Nephron progenitor cell (in vitro differentiated cells): ENCODE data around the gene PAIP2.
"Not testable (repeated sequence)": the region's sequence is repeated elsewhere in the genome, so short reads cannot be mapped to it uniquely, and the experiment has no call there.

Experiments used
- DNase-seq: peaks from one replicate; pipeline ENCODE4 v3.0.0; 2021
- H3K27ac Mint-ChIP-seq: 2 replicates; pipeline ENCODE4 v1.8.0; 2021; ENCODE audit warnings: mild to moderate bottlenecking, moderate library complexity, mixed read lengths
- H3K27me3 Mint-ChIP-seq: 2 replicates; pipeline ENCODE4 v1.8.0; 2021; ENCODE audit warnings: mild to moderate bottlenecking, low read depth, mixed read lengths; ENCODE audit not compliant: poor library complexity
- H3K36me3 Mint-ChIP-seq: 2 replicates; pipeline ENCODE4 v1.8.0; 2021; ENCODE audit warnings: low read depth, mixed read lengths
- H3K4me1 Mint-ChIP-seq: 2 replicates; pipeline ENCODE4 v1.8.0; 2021; ENCODE audit warnings: mixed read lengths
- H3K4me3 Mint-ChIP-seq: 2 replicates; pipeline ENCODE4 v1.8.0; 2021; ENCODE audit warnings: mild to moderate bottlenecking, moderate library complexity, mixed read lengths
- H3K9me3 Mint-ChIP-seq: 2 replicates; pipeline ENCODE4 v1.8.0; 2021; ENCODE audit warnings: mild to moderate bottlenecking, moderate library complexity, mixed read lengths
- CTCF ChIP-seq: fragments of 200-600 bp; sonication (generic); IDR thresholded peaks from 2 replicates; pipeline ENCODE4 v1.5.0; 2021; ENCODE audit warnings: antibody characterized with exemption

Gene PAIP2

GRCh38 chr5:139383275-139383992 is 41.8 kb downstream of the PAIP2 start, which contains the start of gene SLC23A1:
TSS of gene SLC23A1 (minus strand) at chr5:139383297. CDS start at chr5:139383253, 44 bp downstream.
- DNase-seq: no peak
- H3K27me3 Mint-ChIP-seq: no peaks in the 10 kb centered on the region
- H3K4me1 Mint-ChIP-seq: peaks cover 29% of the 10 kb centered on the region
- H3K4me3 Mint-ChIP-seq: no peak within 1 kb of the TSS
- TF ChIP-seq CTCF: no peak
- no peaks in the 10 kb centered on the region for H3K36me3 Mint-ChIP-seq
- H3K9me3 Mint-ChIP-seq: no peaks in the 10 kb centered on the region
- no peak within 1 kb of the TSS for H3K27ac Mint-ChIP-seq

- no peak for TF ChIP-seq CTCF
- Mint-ChIP-seq H3K4me3 (no peak overlapping the region), H3K9me3 (no peaks in the 10 kb centered on the region), H3K4me1 (peaks cover 31% of the 10 kb centered on the region), H3K27me3 (no peaks in the 10 kb centered on the region), H3K36me3 (no peaks in the 10 kb centered on the region), H3K27ac (no peak overlapping the region)
- DNase-seq: no peak
These were observed 42.4 kb downstream of the PAIP2 start for GRCh38 chr5:139383993-139384590.

DNA sequence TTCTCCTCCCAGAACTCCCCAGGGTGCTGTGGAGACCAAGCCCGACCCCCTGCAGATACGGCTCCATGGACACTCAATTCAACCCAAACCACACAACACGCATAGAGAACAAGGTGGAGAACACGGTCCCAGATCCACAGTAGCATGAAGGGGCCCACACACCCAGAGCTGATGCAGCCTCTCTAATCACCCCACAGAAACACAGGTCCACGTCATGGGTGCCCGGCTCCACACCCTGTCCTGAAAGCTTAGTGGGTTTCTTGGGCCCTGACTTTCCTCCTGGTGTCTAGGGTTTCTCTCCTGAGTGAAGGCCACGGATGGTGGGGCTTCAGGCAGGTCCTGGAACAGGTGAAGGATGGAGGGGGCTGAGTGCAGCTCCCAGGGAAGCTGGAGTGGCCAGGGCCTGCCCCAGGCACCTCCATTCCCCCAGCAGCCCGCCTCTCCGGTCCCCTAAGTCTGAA is 43.0 kb downstream of the PAIP2 start:
- Mint-ChIP-seq H3K36me3 (no peaks in the 10 kb centered on the region), H3K4me1 (peaks cover 27% of the 10 kb centered on the region), H3K9me3 (no peaks in the 10 kb centered on the region), H3K4me3 (no peak overlapping the region), H3K27me3 (no peaks in the 10 kb centered on the region), H3K27ac (no peak overlapping the region)
- DNase-seq: no peak
- no peak for TF ChIP-seq CTCF

GRCh38 chr5:139385061-139386049 is 43.7 kb downstream of the PAIP2 start:
- no peak for TF ChIP-seq CTCF
- Mint-ChIP-seq H3K36me3 (no peaks in the 10 kb centered on the region), H3K9me3 (no peaks in the 10 kb centered on the region), H3K4me3 (no peak overlapping the region), H3K27ac (no peak overlapping the region), H3K27me3 (no peaks in the 10 kb centered on the region), H3K4me1 (peaks cover 19% of the 10 kb centered on the region)
- no peak for DNase-seq

- no peak overlapping the region for H3K27ac Mint-ChIP-seq
- H3K4me1 Mint-ChIP-seq: peaks cover 20% of the 10 kb centered on the region
- DNase-seq: no peak
- peaks cover 4% of the 10 kb centered on the region for H3K27me3 Mint-ChIP-seq
- H3K36me3 Mint-ChIP-seq: no peaks in the 10 kb centered on the region
- no peaks in the 10 kb centered on the region for H3K9me3 Mint-ChIP-seq
- no peak overlapping the region for H3K4me3 Mint-ChIP-seq
- TF ChIP-seq CTCF: no peak
These were observed 44.4 kb downstream of the PAIP2 start for GRCh38 chr5:139386050-139386438.

DNA sequence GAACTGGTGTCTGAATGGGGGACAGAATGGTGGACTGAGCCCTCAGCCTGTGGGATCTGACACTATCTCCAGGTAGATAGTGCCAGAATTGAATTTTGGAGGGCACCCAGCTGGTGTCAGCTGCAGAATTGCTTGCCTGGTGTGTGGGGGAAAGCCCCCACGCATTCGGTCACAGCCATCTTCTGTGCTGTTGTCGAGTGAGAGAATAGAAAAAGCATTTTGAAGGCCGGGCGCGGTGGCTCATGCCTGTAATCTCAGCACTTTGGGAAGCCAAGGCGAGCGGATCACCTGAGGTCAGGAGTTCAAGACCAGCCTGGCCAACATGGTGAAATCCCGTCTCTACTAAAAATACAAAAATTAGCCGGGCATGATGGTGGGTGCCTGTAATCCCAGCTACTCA is 45.3 kb downstream of the PAIP2 start:
- DNase-seq, H3K9me3 Mint-ChIP-seq, H3K36me3 Mint-ChIP-seq, H3K27ac Mint-ChIP-seq, H3K4me3 Mint-ChIP-seq: not testable (repeated sequence)
- peaks cover 13% of the 10 kb centered on the region for H3K27me3 Mint-ChIP-seq
- peaks cover 26% of the 10 kb centered on the region for H3K4me1 Mint-ChIP-seq
